ENCODE measurements around the gene HS2ST1. TPM values are rescaled to one million over a fixed set of nuclear protein-coding genes. Genes with fewer than 3 reads are reported as not detected.

Gene HS2ST1
- total RNA-seq, 1 experiment from 2014 or later = 35.0 TPM

DNA sequence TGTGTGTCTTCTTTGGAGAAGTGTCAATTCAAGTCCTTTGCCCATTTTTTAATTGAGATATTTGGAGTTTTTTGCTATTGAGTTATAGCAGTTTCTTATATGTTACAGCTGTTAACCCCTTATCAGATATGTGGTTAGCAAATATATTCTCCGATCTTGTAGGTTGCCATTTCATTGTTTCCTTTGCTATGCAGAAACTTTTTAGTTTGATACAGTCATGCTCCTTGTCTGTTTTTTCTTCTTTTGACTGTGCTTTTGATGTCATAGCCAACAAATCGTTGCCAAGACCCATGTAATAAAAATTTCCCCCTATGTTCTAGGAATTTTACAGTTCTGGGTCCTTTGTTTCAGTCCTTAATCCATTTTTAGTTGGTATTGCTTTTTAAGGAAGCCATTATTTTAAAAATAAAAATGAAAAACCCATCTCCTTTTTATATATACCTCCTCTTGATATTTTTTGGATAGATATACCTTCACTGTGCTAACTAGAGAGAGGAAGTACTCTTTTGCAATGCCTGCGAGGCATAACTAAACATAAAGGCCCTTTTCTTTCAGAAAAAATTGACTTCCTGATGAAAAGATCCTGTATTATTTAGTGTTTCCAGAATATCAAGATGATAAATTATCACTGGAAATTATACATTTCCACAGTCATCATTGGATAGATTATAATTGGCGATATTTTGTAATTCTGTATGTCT is 127.8 kb downstream of the HS2ST1 start:
- no peak overlapping the region for H3K4me2 ChIP-seq

DNA sequence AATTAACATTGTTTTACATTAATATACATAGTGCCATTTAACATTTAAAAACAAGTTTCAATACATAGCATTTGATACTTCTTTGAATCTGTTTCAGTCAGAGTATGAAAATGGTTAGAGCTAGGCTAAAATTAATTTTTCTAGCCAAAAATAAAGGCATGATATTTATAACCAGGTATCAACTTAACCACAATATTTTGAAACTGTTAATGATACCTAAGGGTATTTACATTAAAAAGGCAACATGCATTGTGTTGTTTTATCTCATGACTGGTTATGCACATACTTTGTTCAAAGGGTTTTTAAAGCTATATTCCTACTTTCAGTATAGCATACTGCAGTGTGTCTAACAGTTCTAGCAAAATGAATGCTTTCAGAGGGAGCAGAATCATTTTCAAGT is 130.0 kb downstream of the HS2ST1 start:
- Histone ChIP-seq H3K36me3 (ENCODE audit: low read depth) (no peaks in the 10 kb centered on the region), H3K4me2 (no peak overlapping the region), H3K9me3 (ENCODE audit: insufficient read depth, low read depth) (no peaks in the 10 kb centered on the region; the same call in 1 of the 2 replicates), H3K27me3 (ENCODE audit: insufficient read depth, low read depth) (no peaks in the 10 kb centered on the region), H3K9me2 (ENCODE audit: insufficient read depth) (0 out of 2 replicates have a peak, but pooled peaks cover 8% of the 10 kb centered on the region), H3K27ac (no peak overlapping the region), H3K4me1 (replicated peaks; ENCODE audit: insufficient read depth) (no peaks in the 10 kb centered on the region), H3K79me2 (ENCODE audit: low read depth) (no peaks in the 10 kb centered on the region), H3K4me3 (no peak overlapping the region), H4K20me1 (ENCODE audit: insufficient read depth) (no peaks in the 10 kb centered on the region), H3F3A (ENCODE audit: insufficient read depth, low read depth) (no peaks in the 10 kb centered on the region), H2AFZ (no peak overlapping the region)
- POLR2A ChIA-PET (ENCODE audit: unreplicated experiment) = no interaction called here
- no peak for DNase-seq
- TF ChIP-seq, protein P1, sequence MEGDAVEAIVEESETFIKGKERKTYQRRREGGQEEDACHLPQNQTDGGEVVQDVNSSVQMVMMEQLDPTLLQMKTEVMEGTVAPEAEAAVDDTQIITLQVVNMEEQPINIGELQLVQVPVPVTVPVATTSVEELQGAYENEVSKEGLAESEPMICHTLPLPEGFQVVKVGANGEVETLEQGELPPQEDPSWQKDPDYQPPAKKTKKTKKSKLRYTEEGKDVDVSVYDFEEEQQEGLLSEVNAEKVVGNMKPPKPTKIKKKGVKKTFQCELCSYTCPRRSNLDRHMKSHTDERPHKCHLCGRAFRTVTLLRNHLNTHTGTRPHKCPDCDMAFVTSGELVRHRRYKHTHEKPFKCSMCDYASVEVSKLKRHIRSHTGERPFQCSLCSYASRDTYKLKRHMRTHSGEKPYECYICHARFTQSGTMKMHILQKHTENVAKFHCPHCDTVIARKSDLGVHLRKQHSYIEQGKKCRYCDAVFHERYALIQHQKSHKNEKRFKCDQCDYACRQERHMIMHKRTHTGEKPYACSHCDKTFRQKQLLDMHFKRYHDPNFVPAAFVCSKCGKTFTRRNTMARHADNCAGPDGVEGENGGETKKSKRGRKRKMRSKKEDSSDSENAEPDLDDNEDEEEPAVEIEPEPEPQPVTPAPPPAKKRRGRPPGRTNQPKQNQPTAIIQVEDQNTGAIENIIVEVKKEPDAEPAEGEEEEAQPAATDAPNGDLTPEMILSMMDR (conservative IDR thresholded peaks at IDR 0.05) = no peak
- no peak for TF ChIP-seq EZH2 (IDR thresholded peaks at IDR 0.05; ENCODE audit: low read depth)
- CTCF ChIA-PET = no interaction called here
- intact Hi-C loops (cut with micrococcal nuclease; ENCODE audit: unreplicated experiment) = no loop called here
- no TSS peak for BruUV-seq (replicated peaks)

More for the DNA sequence above, 127.8 kb downstream of the HS2ST1 start:
- Histone ChIP-seq H3K9me3 (ENCODE audit: insufficient read depth, low read depth) (no peaks in the 10 kb centered on the region), H4K20me1 (ENCODE audit: insufficient read depth) (no peaks in the 10 kb centered on the region), H3F3A (ENCODE audit: insufficient read depth, low read depth) (no peaks in the 10 kb centered on the region), H3K27ac (no peak overlapping the region), H2AFZ (no peak overlapping the region), H3K27me3 (ENCODE audit: insufficient read depth, low read depth) (no peaks in the 10 kb centered on the region), H3K36me3 (ENCODE audit: low read depth) (no peaks in the 10 kb centered on the region), H3K4me3 (no peak overlapping the region), H3K4me1 (replicated peaks; ENCODE audit: insufficient read depth) (no peaks in the 10 kb centered on the region), H3K79me2 (ENCODE audit: low read depth) (no peaks in the 10 kb centered on the region), H3K9me2 (ENCODE audit: insufficient read depth) (0 out of 2 replicates have a peak, but pooled peaks cover 8% of the 10 kb centered on the region)
- intact Hi-C loops (cut with micrococcal nuclease; ENCODE audit: unreplicated experiment) = no loop called here
- DNase-seq = no peak
- CTCF ChIA-PET = no interaction called here
- TF ChIP-seq, protein P1 (conservative IDR thresholded peaks at IDR 0.05) = no peak
- no peak for TF ChIP-seq EZH2 (IDR thresholded peaks at IDR 0.05; ENCODE audit: low read depth)
- no TSS peak for BruUV-seq (replicated peaks)
- POLR2A ChIA-PET (ENCODE audit: unreplicated experiment) = no interaction called here

DNA sequence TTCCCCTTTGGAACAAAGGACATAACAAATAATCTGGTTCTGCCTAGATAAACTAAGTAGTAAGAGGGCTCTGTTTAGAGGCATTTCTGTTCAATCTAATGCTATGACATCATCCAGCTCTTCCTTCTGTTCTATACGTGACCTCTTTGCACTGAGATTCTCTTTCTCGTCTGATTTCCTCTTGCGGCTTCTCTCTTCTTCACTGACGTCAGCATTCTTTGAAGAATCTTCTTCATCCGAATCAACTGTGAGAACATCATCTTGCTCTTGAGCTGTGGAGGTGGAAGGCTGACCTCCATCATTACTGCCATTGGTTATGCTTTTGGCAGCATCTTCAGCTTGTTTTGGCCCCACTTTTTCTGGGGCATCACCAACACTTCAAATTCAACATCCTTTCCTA is 130.4 kb downstream of the HS2ST1 start:
- no peak for TF ChIP-seq EZH2 (IDR thresholded peaks at IDR 0.05; ENCODE audit: low read depth)
- TF ChIP-seq, protein P1 (conservative IDR thresholded peaks at IDR 0.05) = no peak

More for the DNA sequence above, 130.4 kb downstream of the HS2ST1 start:
- H4K20me1 ChIP-seq (ENCODE audit: insufficient read depth) = no peaks in the 10 kb centered on the region
- no peaks in the 10 kb centered on the region for H3K27me3 ChIP-seq (ENCODE audit: insufficient read depth, low read depth)
- H3K36me3 ChIP-seq (ENCODE audit: low read depth) = no peaks in the 10 kb centered on the region
- no peaks in the 10 kb centered on the region for H3K79me2 ChIP-seq (ENCODE audit: low read depth)
- BruUV-seq (replicated peaks) = no TSS peak
- DNase-seq = no peak
- no peak overlapping the region for H3K27ac ChIP-seq
- H3F3A ChIP-seq (ENCODE audit: insufficient read depth, low read depth) = no peaks in the 10 kb centered on the region
- intact Hi-C loops (cut with micrococcal nuclease; ENCODE audit: unreplicated experiment) = no loop called here
- ChIA-PET CTCF (no interaction called here), POLR2A (ENCODE audit: unreplicated experiment) (no interaction called here)
- H3K4me3 ChIP-seq = no peak overlapping the region
- H2AFZ ChIP-seq = no peak overlapping the region
- 0 out of 2 replicates have a peak, but pooled peaks cover 8% of the 10 kb centered on the region for H3K9me2 ChIP-seq (ENCODE audit: insufficient read depth)
- no peaks in the 10 kb centered on the region for H3K4me1 ChIP-seq (replicated peaks; ENCODE audit: insufficient read depth)
- no peaks in the 10 kb centered on the region; the same call in 1 of the 2 replicates for H3K9me3 ChIP-seq (ENCODE audit: insufficient read depth, low read depth)
- no peak overlapping the region for H3K4me2 ChIP-seq

Measured in PC-9 (cell line).